Ishikawa (cell line): Measurements from ENCODE around the gene ANKRD33B.
A peak's percentile ranks its signal among the peaks of the same experiment; 100 is the strongest.

Experiments
- CEBPB ChIP-seq: IDR thresholded peaks from 2 replicates; pipeline ENCODE4 v1.6.1; 2012
- CREB1 ChIP-seq: IDR thresholded peaks from 2 replicates; pipeline ENCODE4 v1.6.1; 2012; ENCODE audit warnings: low read depth
- EGR1 ChIP-seq: IDR thresholded peaks from 2 replicates; pipeline ENCODE4 v1.6.1; 2012
- EP300 ChIP-seq: IDR thresholded peaks from 2 replicates; pipeline ENCODE4 v1.6.1; 2012; ENCODE audit warnings: borderline replicate concordance
- FOXM1 ChIP-seq: IDR thresholded peaks from 2 replicates; pipeline ENCODE4 v1.6.1; 2012; ENCODE audit warnings: low read depth, borderline replicate concordance
- MAX ChIP-seq: IDR thresholded peaks from 2 replicates; pipeline ENCODE4 v1.6.1; 2012
- NFIC ChIP-seq: IDR thresholded peaks from 2 replicates; pipeline ENCODE4 v1.6.1; 2012
- RAD21 ChIP-seq: IDR thresholded peaks from 2 replicates; pipeline ENCODE4 v1.6.1; 2012; ENCODE audit warnings: low read depth
- REST ChIP-seq: IDR thresholded peaks from 2 replicates; pipeline ENCODE4 v1.6.1; 2012; ENCODE audit warnings: low read depth, mild to moderate bottlenecking
- TAF1 ChIP-seq: IDR thresholded peaks from 2 replicates; pipeline ENCODE4 v1.6.1; 2012; ENCODE audit warnings: low read depth, mild to moderate bottlenecking
- TCF12 ChIP-seq: IDR thresholded peaks from 2 replicates; pipeline ENCODE4 v1.6.1; 2012; ENCODE audit warnings: low read depth
- TEAD4 ChIP-seq: IDR thresholded peaks from 2 replicates; pipeline ENCODE4 v1.6.1; 2012
- USF1 ChIP-seq: IDR thresholded peaks from 2 replicates; pipeline ENCODE4 v1.6.1; 2012
- YY1 ChIP-seq: IDR thresholded peaks from 2 replicates; pipeline ENCODE4 v1.6.1; 2012; ENCODE audit warnings: low read depth
- ZBTB7A ChIP-seq: IDR thresholded peaks from 2 replicates; pipeline ENCODE4 v1.6.1; 2012; ENCODE audit warnings: low read depth

The ANKRD33B gene

GRCh38 chr5:10563945-10564837, at the start of gene ANKRD33B:
ANKRD33B (plus strand) TSS chr5:10564070; CDS start chr5:10564468, 398 bp downstream.
- TF ChIP-seq YY1: no peak
- TF ChIP-seq CEBPB: no peak
- no peak for TF ChIP-seq CREB1
- no peak for TF ChIP-seq RAD21
- peak; percentile 8; the same call in 1 of the 2 replicates for TF ChIP-seq EP300
- TF ChIP-seq FOXM1: no peak
- TF ChIP-seq EGR1: no peak
- no peak for TF ChIP-seq USF1
- TF ChIP-seq NFIC: peak; percentile 60
- peak; percentile 45; the same call in 1 of the 2 replicates for TF ChIP-seq TAF1
- TF ChIP-seq ZBTB7A: no peak; the same call in 1 of the 2 replicates
- TF ChIP-seq REST: no peak

- TF ChIP-seq USF1: peak; percentile 82
Measured at GRCh38 chr5:10514572-10514971, 49.3 kb upstream of the ANKRD33B start.

- no peak for TF ChIP-seq EGR1
- no peak for TF ChIP-seq YY1
- TF ChIP-seq TCF12: no peak
- no peak for TF ChIP-seq USF1
- TF ChIP-seq TEAD4: no peak
- TF ChIP-seq NFIC: no peak
- TF ChIP-seq REST: no peak
- no peak for TF ChIP-seq CREB1
- TF ChIP-seq RAD21: no peak
- no peak for TF ChIP-seq ZBTB7A
- no peak for TF ChIP-seq MAX
- no peak for TF ChIP-seq EP300
- no peak for TF ChIP-seq CEBPB
- no peak for TF ChIP-seq TAF1
- TF ChIP-seq FOXM1: no peak
Measured at GRCh38 chr5:10515492-10515891, 48.4 kb upstream of the ANKRD33B start.

- TF ChIP-seq TEAD4 (peak; percentile 60; the same call in 1 of the 2 replicates), EGR1 (no peak), CREB1 (no peak), MAX (no peak), CEBPB (no peak), TAF1 (no peak), EP300 (no peak)
Measured at GRCh38 chr5:10518347-10518746, 45.5 kb upstream of the ANKRD33B start.

- TF ChIP-seq NFIC (no peak), REST (no peak), TEAD4 (no peak), USF1 (no peak)
Measured at GRCh38 chr5:10519729-10520128, 44.1 kb upstream of the ANKRD33B start.
